Caco-2 (cell line): ENCODE results near the gene CEP350. TPM values are rescaled to one million over a fixed set of nuclear protein-coding genes. Genes with fewer than 3 reads are reported as not detected.
A peak's percentile ranks its signal among the peaks of the same experiment; 100 is the strongest.

Source experiments
- BruUV-seq: library from RNA; stranded (reverse); fragments of 400-500 nt; replicated peaks from 2 replicates; lab custom pipeline; 2021; lab: Mats Ljungman, UMichigan
- CTCF ChIA-PET: fragments of 300-600 bp; sonication (Branson Sonifier 250); formaldehyde crosslinking; loops from one replicate; lab custom pipeline; 2022; ENCODE audit warnings: antibody characterized with exemption; lab: Charles Lee
- POLR2A ChIA-PET: fragments of 300-600 bp; sonication (Branson Sonifier 250); formaldehyde crosslinking; loops from one replicate; lab custom pipeline; 2022; ENCODE audit warnings: antibody characterized with exemption; lab: Charles Lee
- DNase-seq, 2 experiments: peaks; one replicate each; pipeline versions ENCODE4 v3.0.0 to v3.0.0-alpha.2; 2020 to 2022
- H3K27me3 ChIP-seq: replicated peaks from 2 replicates; pipeline ENCODE4 v1.6.0; 2011; ENCODE audit warnings: low read length; ENCODE audit not compliant: control insufficient read depth, insufficient read depth
- H3K36me3 ChIP-seq: 2 replicates; pipeline ENCODE4 v1.5.1; 2011; ENCODE audit warnings: low read length; ENCODE audit not compliant: control insufficient read depth, insufficient read depth
- H3K4me1 ChIP-seq: fragments of 250-450 bp; sonication (Bioruptor Pico); 2 replicates; pipeline ENCODE4 v1.5.1; 2020; ENCODE audit warnings: mild to moderate bottlenecking
- H3K4me3 ChIP-seq: 2 replicates; pipeline ENCODE4 v1.5.1; 2011; ENCODE audit warnings: low read depth, mild to moderate bottlenecking, control low read depth, low read length
- H3K9me3 ChIP-seq: fragments of 250-450 bp; sonication (Bioruptor Pico); 2 replicates; pipeline ENCODE4 v1.5.1; 2020; ENCODE audit warnings: mild to moderate bottlenecking, moderate library complexity
- H3K27ac Mint-ChIP-seq: one replicate; pipeline ENCODE4 v1.8.0; 2022; ENCODE audit warnings: mixed read lengths; ENCODE audit not compliant: unreplicated experiment
- H3K27me3 Mint-ChIP-seq: one replicate; pipeline ENCODE4 v1.8.0; 2022; ENCODE audit warnings: mixed read lengths; ENCODE audit not compliant: insufficient read depth, unreplicated experiment
- H3K36me3 Mint-ChIP-seq: one replicate; pipeline ENCODE4 v1.8.0; 2022; ENCODE audit warnings: mild to moderate bottlenecking, mixed read lengths; ENCODE audit not compliant: insufficient read depth, unreplicated experiment
- H3K4me1 Mint-ChIP-seq: one replicate; pipeline ENCODE4 v1.8.0; 2022; ENCODE audit warnings: low read depth, mixed read lengths; ENCODE audit not compliant: unreplicated experiment
- H3K4me3 Mint-ChIP-seq: one replicate; pipeline ENCODE4 v1.8.0; 2022; ENCODE audit warnings: mild to moderate bottlenecking, moderate library complexity, mixed read lengths; ENCODE audit not compliant: unreplicated experiment
- H3K9me3 Mint-ChIP-seq: one replicate; pipeline ENCODE4 v1.8.0; 2022; ENCODE audit warnings: mixed read lengths; ENCODE audit not compliant: unreplicated experiment
- CTCF ChIP-seq, 2 experiments: fragments of 200-600 bp in 1 of 2; IDR thresholded peaks; 1 replicate in 1 of 2; 2 replicates in 1 of 2; pipeline versions ENCODE4 v1.5.1 to v1.8.0; 2011 to 2022; ENCODE audit warnings: antibody characterized with exemption in 1 of 2, control low read depth in 1 of 2, inconsistent platforms in 1 of 2, low read depth in 1 of 2, low read length in 1 of 2, mild to moderate bottlenecking in 1 of 2, moderate library complexity in 1 of 2; ENCODE audit not compliant: insufficient read depth in 1 of 2, severe bottlenecking in 1 of 2, unreplicated experiment in 1 of 2
- intact Hi-C: fragments of 100-400 bp; cut with micrococcal nuclease; formaldehyde crosslinking; loops from one replicate; pipeline ENCODE4 v1.10.0; 2022; ENCODE audit not compliant: unreplicated experiment
- total RNA-seq: library from RNA; stranded (reverse); gene quantifications from 2 replicates; pipeline ENCODE4 v1.2.3, GENCODE V29; 2022

CEP350 gene
- total RNA-seq, 1 experiment from 2014 or later = 43.5 TPM

- no peaks in the 10 kb centered on the region for H3K9me3 Mint-ChIP-seq
- DNase-seq = no peak
- H3K36me3 Mint-ChIP-seq = no peaks in the 10 kb centered on the region
- no peak overlapping the region for H3K4me3 Mint-ChIP-seq
- no peak overlapping the region for H3K27ac Mint-ChIP-seq
- POLR2A ChIA-PET = no interaction called here
- CTCF ChIA-PET = no interaction called here
- Histone ChIP-seq H3K9me3 (no peaks in the 10 kb centered on the region), H3K4me1 (peaks cover 10% of the 10 kb centered on the region), H3K36me3 (no peaks in the 10 kb centered on the region), H3K27me3 (no peaks in the 10 kb centered on the region), H3K4me3 (no peak overlapping the region)
- BruUV-seq = no TSS peak
- H3K4me1 Mint-ChIP-seq = peaks cover 9% of the 10 kb centered on the region
- intact Hi-C loops = no loop called here
- H3K27me3 Mint-ChIP-seq = peaks cover 5% of the 10 kb centered on the region
- no peak for TF ChIP-seq CTCF (IDR thresholded peaks at IDR 0.05; ENCODE audit: insufficient read depth in 1 of 2, low read depth in 1 of 2, low read length in 1 of 2, severe bottlenecking in 1 of 2, unreplicated experiment in 1 of 2)
Measured at GRCh38 chr1:179925922-179926849, 28.4 kb upstream of the CEP350 start.

GRCh38 chr1:179926850-179927205 lies 27.8 kb upstream of the CEP350 start:
- no peak for TF ChIP-seq CTCF (IDR thresholded peaks at IDR 0.05; ENCODE audit: insufficient read depth in 1 of 2, low read depth in 1 of 2, low read length in 1 of 2, severe bottlenecking in 1 of 2, unreplicated experiment in 1 of 2)
- Mint-ChIP-seq H3K9me3 (no peaks in the 10 kb centered on the region), H3K27ac (no peak overlapping the region), H3K4me3 (no peak overlapping the region), H3K36me3 (no peaks in the 10 kb centered on the region), H3K27me3 (peaks cover 5% of the 10 kb centered on the region), H3K4me1 (peaks cover 9% of the 10 kb centered on the region)
- Histone ChIP-seq H3K36me3 (no peaks in the 10 kb centered on the region), H3K4me1 (peaks cover 13% of the 10 kb centered on the region), H3K27me3 (no peaks in the 10 kb centered on the region), H3K9me3 (no peaks in the 10 kb centered on the region), H3K4me3 (no peak overlapping the region)
- CTCF ChIA-PET = no interaction called here
- DNase-seq = no peak
- intact Hi-C loops = no loop called here
- BruUV-seq = no TSS peak
- POLR2A ChIA-PET = no interaction called here

- no peaks in the 10 kb centered on the region for H3K36me3 ChIP-seq
- TF ChIP-seq CTCF (IDR thresholded peaks at IDR 0.05; ENCODE audit: insufficient read depth in 1 of 2, low read depth in 1 of 2, low read length in 1 of 2, severe bottlenecking in 1 of 2, unreplicated experiment in 1 of 2) = no peak
- peaks cover 9% of the 10 kb centered on the region for H3K4me1 Mint-ChIP-seq
Measured at GRCh38 chr1:179929955-179930798, 24.4 kb upstream of the CEP350 start.

More at GRCh38 chr1:179929955-179930798, 24.4 kb upstream of the CEP350 start:
- H3K9me3 Mint-ChIP-seq = no peaks in the 10 kb centered on the region
- H3K27ac Mint-ChIP-seq = no peak overlapping the region
- H3K4me1 ChIP-seq = peaks cover 13% of the 10 kb centered on the region
- H3K27me3 Mint-ChIP-seq = peaks cover 12% of the 10 kb centered on the region
- no TSS peak for BruUV-seq
- intact Hi-C loops = loop anchor here (1.0 to 2.0 kb wide), 4 partner anchors 24 to 227 kb away; partner anchors contain the start of genes CEP350 and TOR1AIP1
- peak; percentile 73 to 79 for DNase-seq
- no peaks in the 10 kb centered on the region for H3K36me3 Mint-ChIP-seq
- no peak overlapping the region for H3K4me3 ChIP-seq
- peak overlapping the region; percentile 34 for H3K4me3 Mint-ChIP-seq
- H3K9me3 ChIP-seq = no peaks in the 10 kb centered on the region
- POLR2A ChIA-PET = no interaction called here
- CTCF ChIA-PET = interaction anchor here (0.7 to 2.1 kb wide), 7 partner anchors 18 to 258 kb away, joined by 3 to 5 read pairs (median 4); partner anchors contain the start of gene CEP350
- no peaks in the 10 kb centered on the region for H3K27me3 ChIP-seq
